GM10266 (cell line): ENCODE data around the gene CACNA1C.

ENCODE experiments used
- DNase-seq: peaks from one replicate; pipeline ENCODE4 v3.0.0; 2012; ENCODE audit errors: extremely low spot score
- TF ChIP-seq, protein P1 (sequence below): IDR thresholded peaks from 2 replicates; pipeline ENCODE4 v1.5.1; 2012; ENCODE audit warnings: mild to moderate bottlenecking, low read depth; ENCODE audit not compliant: control insufficient read depth, insufficient read depth; ENCODE audit errors: missing control alignments

The CACNA1C gene

DNA sequence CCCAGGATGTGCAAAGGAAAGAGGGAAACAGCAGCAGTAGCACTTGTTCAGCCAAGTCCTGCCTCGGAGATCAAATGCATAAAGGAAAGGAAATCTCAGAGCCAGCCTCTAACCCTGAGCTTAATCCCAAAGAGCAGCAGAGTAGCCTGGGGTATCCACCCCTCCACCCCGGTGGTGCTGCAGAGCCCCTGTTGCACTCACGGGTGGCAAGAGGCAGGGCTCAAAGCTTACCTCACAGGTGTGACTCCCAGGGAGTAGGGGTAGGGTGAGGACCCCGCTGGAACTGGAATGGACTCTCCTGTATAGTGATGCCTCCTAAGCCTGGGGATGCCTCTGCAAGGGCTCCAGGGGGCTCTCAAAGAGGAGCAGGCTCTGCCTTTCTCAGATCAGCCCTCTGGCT lies 211.1 kb downstream of the CACNA1C start:
- TF ChIP-seq, protein P1, sequence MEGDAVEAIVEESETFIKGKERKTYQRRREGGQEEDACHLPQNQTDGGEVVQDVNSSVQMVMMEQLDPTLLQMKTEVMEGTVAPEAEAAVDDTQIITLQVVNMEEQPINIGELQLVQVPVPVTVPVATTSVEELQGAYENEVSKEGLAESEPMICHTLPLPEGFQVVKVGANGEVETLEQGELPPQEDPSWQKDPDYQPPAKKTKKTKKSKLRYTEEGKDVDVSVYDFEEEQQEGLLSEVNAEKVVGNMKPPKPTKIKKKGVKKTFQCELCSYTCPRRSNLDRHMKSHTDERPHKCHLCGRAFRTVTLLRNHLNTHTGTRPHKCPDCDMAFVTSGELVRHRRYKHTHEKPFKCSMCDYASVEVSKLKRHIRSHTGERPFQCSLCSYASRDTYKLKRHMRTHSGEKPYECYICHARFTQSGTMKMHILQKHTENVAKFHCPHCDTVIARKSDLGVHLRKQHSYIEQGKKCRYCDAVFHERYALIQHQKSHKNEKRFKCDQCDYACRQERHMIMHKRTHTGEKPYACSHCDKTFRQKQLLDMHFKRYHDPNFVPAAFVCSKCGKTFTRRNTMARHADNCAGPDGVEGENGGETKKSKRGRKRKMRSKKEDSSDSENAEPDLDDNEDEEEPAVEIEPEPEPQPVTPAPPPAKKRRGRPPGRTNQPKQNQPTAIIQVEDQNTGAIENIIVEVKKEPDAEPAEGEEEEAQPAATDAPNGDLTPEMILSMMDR = no peak
- no peak for DNase-seq

DNA sequence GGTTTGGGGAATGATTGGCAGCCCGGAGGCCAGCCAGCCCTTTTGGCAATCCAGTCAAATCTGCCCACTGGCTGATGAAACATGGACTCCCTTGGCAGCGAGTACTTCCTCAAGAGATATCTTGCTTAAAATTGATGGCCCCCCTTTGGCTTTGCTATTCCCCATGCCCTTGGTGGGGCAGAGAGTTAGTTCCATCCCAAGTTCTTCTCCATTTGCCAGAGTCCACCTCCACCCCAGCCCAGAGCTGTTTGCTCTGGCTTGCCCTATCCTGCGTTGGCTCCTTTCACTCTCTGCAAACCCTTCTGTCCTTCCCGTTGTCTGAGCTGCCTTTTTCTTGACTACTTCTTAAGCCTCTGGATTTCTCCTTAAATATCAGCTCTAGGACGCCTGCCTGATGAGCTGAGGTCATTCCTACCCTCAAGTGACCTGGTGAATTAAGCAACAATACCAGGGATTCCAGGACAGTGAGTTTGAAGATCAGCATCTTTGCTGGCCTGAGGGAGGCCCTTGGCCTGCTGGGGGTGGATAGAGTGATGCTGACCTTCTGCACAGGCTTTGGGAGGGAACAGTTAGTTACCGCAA lies 212.0 kb downstream of the CACNA1C start:
- TF ChIP-seq, protein P1 = no peak
- DNase-seq = no peak

DNA sequence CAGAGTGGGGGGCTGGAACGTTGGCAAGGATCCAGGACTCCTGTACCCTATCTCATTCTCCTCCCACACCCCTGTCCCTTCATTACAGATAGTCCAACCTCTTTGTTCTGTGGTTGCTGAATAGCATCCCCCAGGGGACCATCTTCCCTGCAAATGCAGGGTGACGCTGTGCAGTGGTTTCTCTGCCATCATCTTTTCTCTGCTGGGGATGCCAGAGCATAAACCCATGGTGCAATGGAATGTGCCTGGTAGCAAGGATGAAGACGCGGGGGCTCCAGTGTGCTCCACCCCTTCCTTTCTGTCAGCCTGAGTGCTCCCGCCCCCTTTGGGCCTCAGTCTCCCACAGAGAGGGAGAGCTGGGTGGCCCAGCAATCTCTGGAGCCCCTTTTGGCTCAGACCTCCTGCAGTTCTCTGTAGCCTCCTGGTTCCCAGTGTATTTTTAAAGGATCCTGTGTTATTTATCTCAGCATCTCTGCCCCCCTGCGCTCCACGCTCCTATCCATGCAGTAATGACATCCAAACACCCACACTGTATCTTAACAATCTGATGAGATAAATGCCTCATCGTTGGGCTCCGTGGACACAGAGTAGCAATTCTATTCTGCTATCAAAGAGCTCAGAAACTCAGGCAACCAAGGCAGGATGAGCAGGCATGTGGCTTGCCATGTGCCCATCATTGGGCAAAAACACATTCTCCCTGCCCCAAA lies 212.8 kb downstream of the CACNA1C start:
- no peak for DNase-seq
- TF ChIP-seq, protein P1 = no peak

DNA sequence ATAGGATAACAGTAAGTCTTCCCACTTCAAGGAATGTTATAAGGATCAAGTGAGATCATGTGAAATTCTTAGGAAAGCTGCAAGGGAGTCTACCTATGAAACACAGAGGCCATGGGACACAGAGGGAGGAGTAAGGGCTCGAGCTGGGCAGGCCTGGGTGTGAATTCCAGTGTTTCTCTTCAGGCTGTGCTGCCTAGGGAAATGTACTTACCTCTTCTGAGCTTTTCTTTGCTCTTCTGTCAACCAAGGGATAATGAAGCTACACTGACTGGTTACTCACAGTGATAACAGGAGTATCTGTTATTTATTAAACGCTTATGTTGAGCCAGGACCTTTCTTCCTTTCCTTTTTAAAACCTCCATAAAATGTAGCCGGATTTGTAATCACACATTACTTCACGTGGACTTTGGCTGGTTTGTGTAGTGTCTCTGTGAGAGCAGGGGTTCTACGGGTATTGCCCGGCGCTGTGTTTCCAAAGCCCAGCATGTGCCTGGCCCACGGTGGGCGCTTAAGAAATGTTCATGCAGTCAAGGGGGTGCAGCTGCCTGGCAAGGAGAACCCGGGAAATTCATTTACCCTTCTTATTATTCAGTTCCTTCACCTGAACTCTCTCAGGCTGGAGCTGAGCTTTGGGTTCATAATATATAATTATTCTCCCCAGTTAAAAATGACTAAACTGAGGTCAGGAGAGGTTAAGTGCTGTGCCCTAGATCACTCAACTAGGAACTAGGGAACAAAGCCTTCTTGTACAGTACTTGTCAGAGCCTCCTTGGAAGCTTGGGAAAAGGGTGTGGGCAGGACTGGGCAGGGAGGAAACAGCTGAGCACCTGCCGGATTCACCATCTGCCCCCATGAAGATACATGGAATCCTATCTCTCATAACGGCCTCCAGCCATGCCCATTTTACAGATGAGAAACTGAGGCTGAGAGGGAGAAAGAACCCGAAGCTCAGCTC lies 214.2 kb downstream of the CACNA1C start:
- no peak for DNase-seq
- TF ChIP-seq, protein P1 = no peak

DNA sequence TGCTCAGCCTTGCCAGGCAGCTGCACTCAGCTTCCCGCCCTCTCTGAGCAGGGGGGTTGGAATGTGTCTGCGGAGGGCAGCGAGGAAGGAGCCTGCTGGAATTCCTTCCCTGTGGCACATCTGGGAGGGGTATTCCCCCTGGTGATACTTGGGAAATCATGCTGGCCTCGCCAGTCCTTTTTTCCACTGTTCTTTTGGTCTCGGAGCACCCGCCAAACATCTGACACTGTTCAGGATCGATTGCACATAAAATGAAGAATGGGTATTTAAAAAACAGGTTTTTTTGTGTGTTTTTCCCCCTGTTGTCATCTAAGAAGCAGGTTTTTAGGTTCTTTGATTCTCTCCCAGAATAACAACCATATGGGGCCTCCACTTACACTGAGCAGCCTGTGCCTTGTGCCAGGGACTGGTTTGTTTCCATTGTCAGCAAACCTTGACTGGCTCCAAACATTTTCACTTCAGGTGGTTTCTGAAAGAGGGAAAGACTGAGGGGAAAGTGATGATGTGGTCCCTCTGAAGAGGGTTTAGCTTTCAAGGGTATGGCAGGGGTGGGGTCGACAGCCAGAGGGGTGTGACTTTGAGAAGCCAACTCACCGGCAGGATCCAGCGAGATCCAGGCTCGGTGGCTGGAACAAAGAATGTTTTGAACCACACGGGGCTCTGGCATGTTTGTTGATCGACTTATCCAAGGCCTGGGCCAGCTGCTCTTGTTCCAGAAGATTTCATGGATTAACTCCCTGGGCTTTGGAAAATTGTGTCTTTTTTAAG lies 215.1 kb downstream of the CACNA1C start:
- no peak for DNase-seq

More for the DNA sequence above, 215.1 kb downstream of the CACNA1C start:
- TF ChIP-seq, protein P1 = no peak
